Activated B cell treated with CpG ODN at 0.5 μM for 24 hours (primary cell): ENCODE data around the gene NLRP9. TPM values are rescaled to one million over a fixed set of nuclear protein-coding genes. Genes with fewer than 3 reads are reported as not detected.

Experiments
- ATAC-seq: fragments of 200-7000 bp; cut with Tn5 transposase; one replicate; pipeline ENCODE4 v1.10.0; 2021; ENCODE audit warnings: low read depth, mild to moderate bottlenecking, moderate library complexity
- CTCF ChIA-PET: fragments of 350-600 bp; sonication (Branson Sonifier 250); formaldehyde crosslinking; loops from one replicate; lab custom pipeline; 2021; ENCODE audit warnings: antibody characterized with exemption; lab: Charles Lee
- POLR2A ChIA-PET: fragments of 350-600 bp; sonication (Branson Sonifier 250); formaldehyde crosslinking; loops from one replicate; lab custom pipeline; 2021; ENCODE audit warnings: antibody characterized with exemption; lab: Charles Lee
- DNase-seq: peaks from one replicate; pipeline ENCODE4 v3.0.0; 2022
- H3K27ac Mint-ChIP-seq: one replicate; pipeline ENCODE4 v1.8.0; 2020; ENCODE audit warnings: mixed read lengths
- H3K27me3 Mint-ChIP-seq: one replicate; pipeline ENCODE4 v1.8.0; 2021; ENCODE audit warnings: mixed read lengths
- H3K36me3 Mint-ChIP-seq: one replicate; pipeline ENCODE4 v1.8.0; 2021; ENCODE audit warnings: low read depth, mixed read lengths
- H3K4me1 Mint-ChIP-seq: one replicate; pipeline ENCODE4 v1.8.0; 2021; ENCODE audit warnings: mixed read lengths
- H3K4me3 Mint-ChIP-seq: one replicate; pipeline ENCODE4 v1.8.0; 2020; ENCODE audit warnings: mild to moderate bottlenecking, mixed read lengths
- H3K9me3 Mint-ChIP-seq: one replicate; pipeline ENCODE4 v1.8.0; 2020; ENCODE audit warnings: mixed read lengths
- intact Hi-C: fragments of 100-400 bp; cut with micrococcal nuclease; formaldehyde crosslinking; loops from one replicate; pipeline ENCODE4 v1.15.1; 2024
- total RNA-seq: library from RNA; stranded (reverse); gene quantifications from 2 replicates; pipeline ENCODE4 v1.2.3, GENCODE V29; 2022
- TF ChIP-seq, protein P1 (sequence below): fragments of 200-600 bp; IDR thresholded peaks from one replicate; pipeline ENCODE4 v1.8.0; 2022; ENCODE audit warnings: antibody characterized with exemption, mild to moderate bottlenecking

NLRP9 gene
- total RNA-seq, 1 donor from 2014 or later: not detected

DNA sequence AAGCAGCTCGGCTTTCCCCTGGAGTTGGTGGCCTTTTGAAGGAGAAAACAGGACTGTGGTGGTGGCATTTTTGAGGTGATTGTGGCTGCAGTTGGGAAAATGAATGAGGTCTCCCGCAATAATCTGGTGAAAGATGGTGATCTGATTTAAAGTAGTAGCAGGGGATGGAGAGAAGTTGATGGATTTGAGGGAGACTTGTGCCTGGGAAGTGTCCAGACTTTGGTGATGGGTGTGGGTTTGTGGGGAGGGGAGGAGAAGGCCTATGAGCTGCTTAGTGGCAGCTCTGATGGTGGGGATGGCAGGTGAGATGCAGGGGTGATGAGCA, 67.2 kb downstream of the NLRP9 start:
- TF ChIP-seq, protein P1, sequence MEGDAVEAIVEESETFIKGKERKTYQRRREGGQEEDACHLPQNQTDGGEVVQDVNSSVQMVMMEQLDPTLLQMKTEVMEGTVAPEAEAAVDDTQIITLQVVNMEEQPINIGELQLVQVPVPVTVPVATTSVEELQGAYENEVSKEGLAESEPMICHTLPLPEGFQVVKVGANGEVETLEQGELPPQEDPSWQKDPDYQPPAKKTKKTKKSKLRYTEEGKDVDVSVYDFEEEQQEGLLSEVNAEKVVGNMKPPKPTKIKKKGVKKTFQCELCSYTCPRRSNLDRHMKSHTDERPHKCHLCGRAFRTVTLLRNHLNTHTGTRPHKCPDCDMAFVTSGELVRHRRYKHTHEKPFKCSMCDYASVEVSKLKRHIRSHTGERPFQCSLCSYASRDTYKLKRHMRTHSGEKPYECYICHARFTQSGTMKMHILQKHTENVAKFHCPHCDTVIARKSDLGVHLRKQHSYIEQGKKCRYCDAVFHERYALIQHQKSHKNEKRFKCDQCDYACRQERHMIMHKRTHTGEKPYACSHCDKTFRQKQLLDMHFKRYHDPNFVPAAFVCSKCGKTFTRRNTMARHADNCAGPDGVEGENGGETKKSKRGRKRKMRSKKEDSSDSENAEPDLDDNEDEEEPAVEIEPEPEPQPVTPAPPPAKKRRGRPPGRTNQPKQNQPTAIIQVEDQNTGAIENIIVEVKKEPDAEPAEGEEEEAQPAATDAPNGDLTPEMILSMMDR: no peak
- no peaks in the 10 kb centered on the region for H3K27me3 Mint-ChIP-seq
- H3K4me3 Mint-ChIP-seq: no peak overlapping the region
- DNase-seq: no peak
- no peak for ATAC-seq
- peaks cover 76% of the 10 kb centered on the region for H3K36me3 Mint-ChIP-seq
- CTCF ChIA-PET: interaction anchor here (0.8 to 1.9 kb wide), 7 partner anchors 14 to 530 kb away, joined by 3 to 21 read pairs (median 5); partner anchors contain the start of gene U2AF2
- intact Hi-C loops: no loop called here
- H3K9me3 Mint-ChIP-seq: no peaks in the 10 kb centered on the region
- H3K4me1 Mint-ChIP-seq: peaks cover 32% of the 10 kb centered on the region
- POLR2A ChIA-PET: interaction anchor here (0.9 to 1.8 kb wide), 2 partner anchors 16 to 28 kb away, joined by 4 to 10 read pairs; partner anchors contain the start of gene U2AF2
- H3K27ac Mint-ChIP-seq: no peak overlapping the region

DNA sequence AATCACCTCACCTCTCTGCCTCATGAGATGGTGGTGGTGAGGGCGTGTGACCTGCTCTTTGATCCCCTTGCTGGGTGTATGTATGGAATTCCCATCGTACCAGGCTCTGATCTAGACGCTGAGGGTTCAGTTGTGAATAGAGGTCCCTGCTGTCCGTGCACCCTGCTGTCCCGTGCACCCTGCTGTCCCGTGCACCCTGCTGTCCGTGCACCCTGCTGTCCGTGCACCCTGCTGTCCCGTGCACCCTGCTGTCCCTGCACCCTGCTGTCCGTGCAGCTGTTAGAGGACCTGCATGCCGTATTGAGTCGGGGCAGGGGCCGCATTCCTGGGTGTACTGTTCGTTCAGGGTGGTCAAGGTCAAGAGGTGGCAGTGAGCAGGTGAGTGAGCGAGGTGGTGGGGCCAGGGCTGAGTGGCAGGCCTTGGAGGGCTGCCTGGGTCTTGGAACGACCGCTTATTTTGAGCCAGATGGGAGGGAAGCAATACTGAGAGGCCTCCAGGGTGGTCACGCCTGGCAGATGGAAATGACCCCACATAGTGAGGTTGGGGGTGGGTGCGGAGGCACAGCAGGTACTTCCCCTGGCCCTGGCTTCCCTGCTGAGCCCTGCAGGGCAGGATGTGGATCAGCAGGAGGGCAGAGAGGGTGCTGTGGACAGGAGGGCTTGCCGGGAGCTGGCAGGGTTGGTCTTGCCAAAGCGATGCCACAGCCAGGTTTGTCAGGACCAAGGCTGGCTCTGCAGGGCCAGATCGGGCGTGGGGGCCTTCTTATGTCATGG, 67.7 kb downstream of the NLRP9 start:
- H3K4me1 Mint-ChIP-seq: peaks cover 27% of the 10 kb centered on the region
- ChIA-PET CTCF (interaction anchor here (0.8 to 1.9 kb wide), 6 partner anchors 13 to 529 kb away, joined by 3 to 21 read pairs (median 5); partner anchors contain the start of gene U2AF2), POLR2A (interaction anchor here (0.9 to 1.8 kb wide), 2 partner anchors 16 to 28 kb away, joined by 4 to 10 read pairs; partner anchors contain the start of gene U2AF2)
- no peaks in the 10 kb centered on the region for H3K27me3 Mint-ChIP-seq
- intact Hi-C loops: no loop called here
- no peak overlapping the region for H3K4me3 Mint-ChIP-seq
- DNase-seq (no peak), ATAC-seq (no peak)
- TF ChIP-seq, protein P1: no peak
- H3K27ac Mint-ChIP-seq: no peak overlapping the region
- H3K36me3 Mint-ChIP-seq: peaks cover 78% of the 10 kb centered on the region
- H3K9me3 Mint-ChIP-seq: no peaks in the 10 kb centered on the region

DNA sequence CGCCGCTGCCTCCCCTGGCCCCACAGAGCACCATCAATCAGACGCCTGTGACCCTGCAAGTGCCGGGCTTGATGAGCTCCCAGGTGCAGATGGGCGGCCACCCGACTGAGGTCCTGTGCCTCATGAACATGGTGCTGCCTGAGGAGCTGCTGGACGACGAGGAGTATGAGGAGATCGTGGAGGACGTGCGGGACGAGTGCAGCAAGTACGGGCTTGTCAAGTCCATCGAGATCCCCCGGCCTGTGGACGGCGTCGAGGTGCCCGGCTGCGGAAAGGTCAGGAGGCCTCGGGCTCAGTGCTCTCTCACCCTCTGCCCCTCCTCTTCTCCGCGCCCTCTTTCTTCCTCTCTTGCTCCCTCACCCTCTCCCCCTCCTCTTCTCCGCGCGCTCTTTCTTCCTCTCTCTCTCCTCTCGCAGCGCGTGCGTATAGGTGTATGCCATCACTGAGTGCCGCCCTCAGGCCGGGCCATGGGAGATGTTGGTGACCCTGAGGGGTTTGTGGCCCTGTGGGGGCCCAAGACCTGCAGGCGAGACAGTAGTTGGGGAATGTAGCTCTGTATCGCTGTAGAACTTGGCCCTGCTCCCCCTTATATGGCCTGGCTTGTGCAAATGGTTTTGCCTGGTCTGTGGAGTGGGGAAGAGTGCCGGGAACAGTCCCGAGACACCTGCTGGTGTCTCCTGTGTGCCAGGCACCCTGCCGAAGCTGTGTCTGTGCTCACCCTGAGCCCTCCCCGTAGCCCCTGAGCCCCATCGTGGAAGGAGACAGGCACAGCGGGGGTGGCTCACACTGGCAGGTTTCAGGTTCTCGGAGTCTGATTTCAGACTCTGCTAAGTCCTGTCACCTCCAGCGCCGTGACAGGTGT, 68.6 kb downstream of the NLRP9 start:
- Mint-ChIP-seq H3K4me1 (peaks cover 26% of the 10 kb centered on the region), H3K4me3 (no peak overlapping the region), H3K27me3 (no peaks in the 10 kb centered on the region), H3K27ac (no peak overlapping the region), H3K9me3 (no peaks in the 10 kb centered on the region), H3K36me3 (peaks cover 81% of the 10 kb centered on the region)
- TF ChIP-seq, protein P1: no peak
- ChIA-PET POLR2A (no interaction called here), CTCF (no interaction called here)
- DNase-seq: no peak
- ATAC-seq: no peak
- intact Hi-C loops: no loop called here

DNA sequence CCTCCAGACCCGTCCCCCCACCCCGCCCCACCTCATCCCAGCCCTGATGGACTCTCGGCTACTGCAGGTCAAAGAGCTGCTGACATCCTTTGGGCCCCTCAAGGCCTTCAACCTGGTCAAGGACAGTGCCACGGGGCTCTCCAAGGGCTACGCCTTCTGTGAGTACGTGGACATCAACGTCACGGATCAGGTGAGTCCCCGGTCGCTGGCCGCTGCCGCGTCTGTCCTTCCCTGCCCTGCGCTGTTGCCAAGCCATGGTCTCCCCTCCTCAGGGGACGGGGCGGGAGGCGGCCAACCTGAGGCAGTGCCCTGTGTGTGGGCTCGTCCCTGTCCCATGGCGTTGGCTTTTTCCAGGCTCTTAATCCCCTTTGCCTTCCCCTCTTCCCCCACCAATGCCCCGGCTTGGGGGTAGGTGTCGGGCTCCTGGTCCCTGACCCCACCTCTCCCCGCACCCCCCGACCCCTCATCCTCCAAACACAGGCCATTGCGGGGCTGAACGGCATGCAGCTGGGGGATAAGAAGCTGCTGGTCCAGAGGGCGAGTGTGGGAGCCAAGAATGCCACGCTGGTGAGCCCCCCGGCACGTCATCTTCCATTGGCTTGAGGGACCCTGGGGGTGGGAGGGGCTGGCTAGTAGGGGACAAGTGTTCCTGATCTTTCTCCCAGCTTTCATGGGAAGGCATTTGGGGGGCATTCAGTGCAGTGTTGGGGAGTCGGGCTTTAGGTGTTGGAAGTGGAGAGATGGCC, 69.4 kb downstream of the NLRP9 start:
- DNase-seq (no peak), ATAC-seq (no peak)
- Mint-ChIP-seq H3K27me3 (no peaks in the 10 kb centered on the region), H3K4me3 (no peak overlapping the region), H3K9me3 (no peaks in the 10 kb centered on the region), H3K36me3 (peaks cover 85% of the 10 kb centered on the region), H3K27ac (no peak overlapping the region), H3K4me1 (peaks cover 22% of the 10 kb centered on the region)
- ChIA-PET POLR2A (interaction anchor here (0.5 to 2.2 kb wide), 2 partner anchors 12 to 34 kb away, joined by 5 to 7 read pairs; no protein-coding TSS in a partner anchor), CTCF (interaction anchor here (1.6 kb wide), 1 partner anchor 36 kb away, joined by 4 read pairs; no protein-coding TSS in a partner anchor)
- intact Hi-C loops: no loop called here
- TF ChIP-seq, protein P1: no peak
